ENCODE measurements around the gene SPIRE2.
"Not testable (repeated sequence)": the region's sequence is repeated elsewhere in the genome, so short reads cannot be mapped to it uniquely, and the experiment has no call there.

Gene SPIRE2

DNA sequence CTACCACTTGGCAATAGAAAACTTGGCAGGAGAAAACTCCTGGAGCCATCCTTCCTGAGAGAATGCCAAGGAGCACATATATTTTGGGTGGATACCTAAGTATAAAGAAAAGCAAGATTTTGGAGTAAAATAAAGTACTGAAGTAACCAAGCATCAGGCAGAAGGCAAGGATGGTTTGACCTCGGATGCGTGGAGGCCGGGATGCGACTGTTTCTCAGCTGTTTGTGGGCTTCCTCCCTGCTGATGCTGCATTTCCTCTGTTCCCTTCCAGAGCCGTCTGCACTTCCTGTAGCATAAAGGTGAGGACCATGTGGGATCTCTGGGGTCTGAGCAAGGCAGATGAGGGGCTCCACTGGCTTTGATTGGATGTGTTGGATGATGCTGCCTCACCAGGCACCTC is 39.6 kb downstream of the SPIRE2 start:
- DNase-seq, result no peak

DNA sequence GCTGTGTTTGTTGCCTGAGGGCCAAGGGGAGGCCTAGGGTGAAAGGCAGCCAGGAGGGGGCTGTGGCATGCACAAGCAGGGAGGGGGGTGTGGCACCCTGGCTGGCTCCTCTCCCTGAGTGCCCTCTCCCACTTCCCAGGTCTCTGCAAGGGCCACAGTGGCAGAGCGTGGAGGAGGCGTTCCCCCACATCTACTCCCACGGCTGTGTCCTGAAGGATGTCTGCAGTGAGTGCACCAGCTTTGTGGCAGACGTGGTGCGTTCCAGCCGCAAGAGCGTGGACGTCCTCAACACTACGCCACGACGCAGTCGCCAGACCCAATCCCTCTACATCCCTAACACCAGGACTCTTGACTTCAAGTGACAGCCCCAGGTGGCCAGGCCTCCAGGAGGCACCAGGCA is 41.6 kb downstream of the SPIRE2 start:
- DNase-seq, result no peak

DNA sequence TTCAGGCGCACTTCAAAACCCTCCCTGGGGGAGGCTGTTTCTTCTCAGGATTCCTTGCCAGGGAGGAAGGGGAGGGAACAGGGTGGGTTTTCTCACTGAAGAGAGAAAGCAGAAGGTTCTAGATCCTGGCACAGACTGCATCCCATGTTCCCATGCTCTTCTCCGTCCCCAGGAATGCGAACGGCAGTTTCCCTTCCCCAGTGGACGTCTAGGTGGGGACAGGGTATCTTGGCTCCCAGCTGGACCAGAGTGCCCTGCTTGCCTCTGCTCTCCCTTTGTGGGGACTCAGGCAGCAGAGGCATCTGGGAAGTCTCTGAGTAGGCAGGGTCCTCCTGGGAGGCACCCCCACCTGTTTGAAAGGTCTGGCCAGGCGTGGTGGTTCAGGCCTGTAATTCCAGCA is 42.2 kb downstream of the SPIRE2 start:
- no peak for DNase-seq

DNA sequence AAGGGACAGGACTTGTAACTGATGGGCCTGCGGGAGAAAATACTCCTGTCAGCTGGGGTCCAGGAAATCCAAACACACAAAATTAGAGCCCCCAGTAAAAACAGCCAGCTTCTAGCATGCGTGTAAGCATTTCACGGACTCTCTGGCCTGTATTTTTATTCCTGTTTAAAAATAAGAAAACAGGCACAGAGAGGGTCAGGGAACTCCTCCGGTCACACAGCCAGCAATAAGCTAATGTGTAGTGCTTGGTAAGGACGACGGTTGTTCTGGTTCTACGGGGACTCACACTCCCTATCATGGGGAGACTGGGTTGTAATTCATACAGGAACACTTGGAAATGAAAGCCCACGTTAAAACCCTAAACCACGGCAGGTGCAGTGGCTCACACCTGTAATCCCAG is 43.6 kb downstream of the SPIRE2 start:
- no peak for DNase-seq

DNA sequence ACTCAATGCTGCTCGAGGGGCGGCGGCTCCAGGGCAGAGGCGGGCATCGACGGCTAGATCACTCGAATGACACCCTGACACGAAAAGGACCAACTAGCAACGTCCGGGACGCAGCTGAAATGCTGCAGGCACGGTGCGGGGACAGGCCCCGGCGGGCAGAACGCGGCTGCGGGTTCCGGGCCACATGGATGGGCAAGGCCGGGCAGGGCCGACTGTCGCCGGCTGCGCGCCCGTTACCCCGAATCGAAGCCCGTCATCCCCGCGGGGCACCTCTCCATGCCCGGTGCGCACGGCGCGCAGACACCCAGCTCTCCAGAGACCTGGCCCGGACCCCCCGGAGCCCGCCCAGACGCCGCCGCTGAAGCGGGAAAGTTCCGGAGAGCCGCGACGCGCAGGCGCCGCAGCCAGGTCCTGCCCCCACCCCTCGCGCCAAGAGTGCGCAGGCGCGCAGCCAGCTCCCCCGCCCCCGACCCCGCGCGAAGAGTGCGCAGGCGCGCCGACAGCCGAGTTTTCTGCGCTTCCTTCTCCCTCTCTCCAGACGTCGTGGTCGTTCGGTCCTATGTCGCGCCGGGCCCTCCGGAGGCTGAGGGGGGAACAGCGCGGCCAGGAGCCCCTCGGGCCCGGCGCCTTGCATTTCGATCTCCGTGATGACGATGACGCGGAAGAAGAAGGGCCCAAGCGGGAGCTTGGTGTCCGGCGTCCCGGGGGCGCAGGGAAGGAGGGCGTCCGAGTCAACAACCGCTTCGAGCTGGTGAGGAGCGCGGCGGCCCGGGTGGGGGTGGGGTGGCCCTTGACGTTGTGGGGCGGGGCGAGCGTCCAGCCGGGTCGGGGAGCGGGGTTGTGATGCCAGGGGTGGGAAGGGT is 45.1 kb downstream of the SPIRE2 start, which contains the start of gene TCF25:
Gene TCF25, plus strand, starts transcription at position 484 of the 863 bp plus-strand sequence. Its CDS starts 76 bp downstream, at position 560.
- peak; percentile 83 for DNase-seq

DNA sequence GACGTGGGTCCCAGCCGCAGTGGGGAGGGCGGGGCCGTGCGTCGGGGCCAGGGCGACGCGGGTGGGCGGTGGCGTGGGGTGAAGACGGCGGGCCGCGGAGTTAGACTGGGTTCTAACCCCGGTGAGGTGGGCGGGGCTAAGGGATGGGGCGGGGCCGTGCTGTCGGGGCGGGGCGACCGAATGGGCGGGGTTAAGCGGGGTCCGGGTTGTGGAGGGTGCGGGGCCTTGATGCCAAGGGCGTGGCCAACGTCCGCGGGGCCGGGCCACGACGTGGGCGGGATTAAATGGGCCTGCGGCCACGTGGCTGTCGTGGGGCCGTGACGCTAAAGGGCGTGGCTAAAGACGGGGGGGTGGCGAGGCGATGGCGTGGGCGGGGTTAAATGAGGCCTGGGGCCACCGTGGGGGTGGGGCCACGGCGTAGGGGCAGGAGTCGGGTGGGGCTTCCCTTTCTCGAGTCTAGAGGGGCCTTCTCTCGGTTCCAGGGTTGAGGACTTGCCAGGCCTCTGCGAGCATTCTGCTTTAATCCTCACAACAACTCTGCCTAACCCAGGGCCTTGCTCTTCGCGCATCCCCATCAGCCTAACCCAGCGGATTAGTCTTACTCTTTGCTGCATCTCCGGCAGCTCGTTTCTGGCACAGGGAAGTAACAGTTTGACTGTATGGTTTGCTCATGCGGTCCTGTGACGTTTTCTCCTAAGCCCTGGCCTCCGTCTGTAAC is 45.9 kb downstream of the SPIRE2 start:
- peak; percentile 88 for DNase-seq

DNA sequence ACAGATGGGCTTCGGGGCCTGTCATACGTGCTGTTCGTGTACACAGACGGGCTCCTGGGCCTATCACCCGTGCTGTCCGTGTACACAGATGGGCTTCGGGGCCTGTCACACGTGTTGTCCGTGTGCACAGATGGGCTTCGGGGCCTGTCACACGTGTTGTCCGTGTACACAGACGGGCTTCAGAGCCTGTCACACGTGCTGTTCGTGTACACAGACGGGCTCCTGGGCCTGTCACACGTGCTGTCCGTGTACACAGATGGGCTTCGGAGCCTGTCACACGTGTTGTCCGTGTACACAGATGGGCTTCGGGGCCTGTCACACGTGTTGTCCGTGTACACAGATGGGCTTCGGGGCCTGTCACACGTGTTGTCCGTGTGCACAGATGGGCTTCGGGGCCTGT is 50.8 kb downstream of the SPIRE2 start:
- DNase-seq, result not testable (repeated sequence)

DNA sequence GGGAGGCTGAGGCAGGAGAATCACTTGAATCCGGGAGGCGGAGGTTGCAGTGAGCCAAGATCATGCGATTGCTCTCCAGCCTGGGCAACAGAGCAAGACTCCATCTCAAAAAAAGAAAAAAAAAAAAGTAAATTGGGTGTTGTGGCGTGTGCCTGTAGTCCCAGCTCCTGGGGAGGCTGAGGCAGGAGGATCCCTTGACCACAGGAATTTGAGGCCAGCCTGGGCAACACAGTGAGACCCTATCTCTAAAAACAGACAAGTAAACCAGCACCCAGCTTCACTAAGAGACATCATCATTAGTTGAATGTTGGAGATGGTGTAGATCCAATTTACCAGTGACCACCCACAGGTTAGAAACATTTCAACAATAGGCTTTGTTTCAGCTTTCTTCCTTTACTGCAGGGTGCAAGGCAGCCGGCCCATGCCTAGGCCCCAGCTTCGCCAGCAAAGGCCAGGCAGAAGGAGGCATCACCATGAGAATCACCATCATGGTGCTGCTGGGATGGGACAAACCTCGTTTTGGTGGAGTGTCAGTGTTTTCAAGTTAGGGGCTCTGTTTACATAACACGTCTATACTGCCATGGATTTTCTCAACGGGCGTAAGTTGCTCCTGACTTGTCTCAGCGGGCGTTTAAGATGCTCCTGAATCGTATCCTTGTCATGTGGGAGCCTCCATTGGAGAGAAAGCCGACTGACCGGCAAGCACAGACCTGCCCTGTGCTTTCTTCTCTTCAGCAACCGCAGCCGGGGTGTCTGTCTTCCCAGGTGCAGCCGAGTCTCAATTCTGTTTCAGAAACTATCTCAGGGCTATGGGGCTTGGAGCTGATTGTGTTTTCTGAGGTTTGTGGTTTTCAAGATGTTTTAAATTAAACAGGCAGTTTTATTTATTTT is 52.4 kb downstream of the SPIRE2 start:
- no peak for DNase-seq

DNA sequence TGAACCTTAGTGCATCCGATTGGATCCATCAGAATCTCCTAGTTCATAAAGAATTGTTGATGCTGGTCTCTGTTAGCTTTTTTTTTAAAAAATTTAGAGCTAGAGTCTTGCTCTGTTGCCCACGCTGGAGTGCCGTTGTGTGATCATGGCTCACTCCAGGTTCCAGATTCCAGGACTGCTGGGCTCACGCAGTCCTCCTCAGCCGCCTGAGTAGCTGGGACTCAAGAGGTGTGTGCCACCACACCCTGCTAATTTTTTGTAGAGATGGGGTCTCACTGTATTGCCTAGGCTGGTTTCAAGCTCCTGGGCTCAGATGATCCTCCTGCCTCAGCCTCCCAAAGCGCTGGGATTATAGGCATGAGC is 53.1 kb downstream of the SPIRE2 start:
- no peak for DNase-seq

DNA sequence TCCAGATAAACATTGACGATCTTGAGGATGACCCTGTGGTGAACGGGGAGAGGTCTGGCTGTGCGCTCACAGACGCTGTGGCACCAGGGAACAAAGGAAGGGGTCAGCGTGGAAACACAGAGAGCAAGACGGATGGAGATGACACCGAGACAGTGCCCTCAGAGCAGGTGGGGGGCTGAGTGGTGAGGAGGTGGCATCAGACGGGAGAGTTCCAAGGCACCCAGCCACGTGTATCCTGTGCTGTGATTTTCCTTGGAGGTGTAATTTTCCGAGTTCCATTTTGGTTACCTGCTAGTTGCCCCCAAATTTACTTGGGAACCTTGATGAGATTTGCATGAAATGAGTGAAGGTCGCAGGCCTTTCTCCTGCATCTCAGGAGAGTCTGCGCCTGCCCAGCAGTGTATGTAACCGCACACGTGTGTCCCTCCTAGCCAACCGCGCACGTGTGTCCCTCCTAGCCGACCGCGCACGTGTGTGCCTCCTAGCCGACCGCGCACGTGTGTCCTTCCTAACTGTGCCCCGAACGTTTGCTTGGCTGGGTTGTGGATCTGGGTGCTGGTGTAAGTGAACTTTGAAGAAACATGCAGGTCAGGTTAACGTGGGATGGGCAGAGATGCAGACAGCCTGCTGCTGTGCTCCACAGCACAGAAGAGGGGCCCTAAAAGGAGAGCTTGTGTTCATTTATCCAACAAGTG is 55.2 kb downstream of the SPIRE2 start:
- DNase-seq, result no peak

DNA sequence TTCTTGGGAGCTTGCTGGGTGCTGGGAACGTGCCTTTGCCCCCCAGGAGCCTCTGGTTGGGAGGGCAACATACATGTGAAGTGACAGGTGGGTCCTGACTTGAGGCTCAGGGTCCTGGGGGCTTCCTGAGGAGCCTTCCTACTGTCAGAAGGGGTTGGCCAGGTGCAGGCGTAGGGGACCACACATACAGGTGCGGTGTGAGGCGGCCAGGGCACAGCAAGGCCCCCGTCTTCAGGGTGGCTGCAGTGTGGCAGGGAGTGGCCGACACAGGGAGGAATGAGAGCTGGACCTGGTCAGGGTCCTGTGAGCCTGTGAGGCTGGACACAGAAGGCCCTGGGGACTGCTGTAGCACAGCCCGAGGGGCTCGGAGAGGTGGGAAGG is 55.8 kb downstream of the SPIRE2 start:
- no peak for DNase-seq

DNA sequence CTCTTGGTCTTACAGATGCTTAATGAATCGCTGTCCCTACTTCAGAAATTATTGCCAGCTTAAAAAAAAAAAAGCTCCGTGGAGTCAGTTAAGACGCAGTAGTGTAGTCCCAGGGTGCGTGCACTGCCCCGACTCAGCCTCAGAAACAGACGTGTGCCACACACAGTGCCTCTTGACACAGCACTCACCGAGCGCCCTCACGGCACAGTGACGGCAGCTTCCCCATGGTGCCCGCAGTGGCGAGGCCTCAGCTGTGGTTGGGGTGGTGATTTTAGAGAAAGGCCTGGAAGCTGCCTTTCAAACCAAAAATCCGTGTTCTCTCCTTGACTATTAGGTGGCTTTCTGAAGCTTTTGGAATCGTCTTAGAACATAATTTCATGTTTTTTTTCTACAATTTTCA is 59.0 kb downstream of the SPIRE2 start:
- DNase-seq, result no peak

DNA sequence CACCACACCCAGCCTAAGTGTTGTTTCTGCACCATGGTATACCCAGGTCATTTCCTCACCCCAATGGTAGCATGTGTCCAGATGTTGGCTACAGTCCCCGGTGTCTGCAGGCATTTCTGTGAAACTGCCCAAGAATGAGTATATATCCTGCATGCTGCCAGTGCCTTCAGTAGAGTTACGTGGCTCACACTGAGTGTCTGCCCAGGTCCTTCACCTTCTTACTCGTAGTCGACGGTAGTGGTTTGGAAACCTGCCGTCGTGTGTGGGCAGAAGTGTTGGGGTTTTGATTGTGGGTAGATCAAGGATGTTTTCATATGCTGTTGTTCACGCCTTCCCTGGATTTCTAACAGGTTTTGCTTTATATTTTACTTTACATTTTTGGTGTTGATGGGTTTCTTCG is 61.9 kb downstream of the SPIRE2 start:
- no peak for DNase-seq

DNA sequence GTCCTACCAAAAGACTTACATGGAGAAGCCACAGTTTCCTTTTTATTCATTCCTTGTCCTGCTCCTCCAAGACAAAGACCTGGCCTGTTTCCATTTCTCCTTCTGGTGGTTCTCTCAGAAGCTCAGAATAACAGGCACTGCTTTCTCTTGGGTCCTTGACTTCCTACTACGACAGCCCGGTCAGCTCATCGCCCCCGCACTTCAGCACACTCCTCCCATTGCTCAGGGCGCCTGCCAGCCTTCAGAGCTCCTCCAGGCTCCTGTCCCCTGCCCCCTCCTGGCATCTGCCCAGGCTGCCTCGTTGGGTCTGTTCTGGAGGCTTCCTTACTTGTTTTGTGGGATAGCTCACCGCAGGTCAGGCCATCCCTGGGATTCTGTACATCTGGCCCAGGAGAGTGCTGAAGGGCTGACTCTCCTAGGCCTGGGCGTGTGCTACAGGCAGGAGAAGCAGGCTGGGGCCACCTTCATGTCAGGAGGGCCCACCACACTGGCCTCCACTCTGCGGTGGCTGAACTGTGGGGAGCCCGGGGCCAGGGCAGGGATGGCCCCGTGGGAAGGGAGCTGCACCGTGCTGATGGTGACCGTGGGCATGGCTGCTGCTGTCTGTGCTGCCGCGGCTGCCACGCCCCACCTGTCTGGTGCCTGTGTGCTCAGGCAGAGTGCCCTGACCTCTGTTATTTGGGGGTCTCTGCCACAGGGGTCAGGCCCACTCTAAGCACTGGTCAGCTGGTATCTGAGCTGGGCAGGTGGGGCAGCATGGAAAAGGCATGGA is 62.8 kb downstream of the SPIRE2 start:
- DNase-seq, result no peak

DNA sequence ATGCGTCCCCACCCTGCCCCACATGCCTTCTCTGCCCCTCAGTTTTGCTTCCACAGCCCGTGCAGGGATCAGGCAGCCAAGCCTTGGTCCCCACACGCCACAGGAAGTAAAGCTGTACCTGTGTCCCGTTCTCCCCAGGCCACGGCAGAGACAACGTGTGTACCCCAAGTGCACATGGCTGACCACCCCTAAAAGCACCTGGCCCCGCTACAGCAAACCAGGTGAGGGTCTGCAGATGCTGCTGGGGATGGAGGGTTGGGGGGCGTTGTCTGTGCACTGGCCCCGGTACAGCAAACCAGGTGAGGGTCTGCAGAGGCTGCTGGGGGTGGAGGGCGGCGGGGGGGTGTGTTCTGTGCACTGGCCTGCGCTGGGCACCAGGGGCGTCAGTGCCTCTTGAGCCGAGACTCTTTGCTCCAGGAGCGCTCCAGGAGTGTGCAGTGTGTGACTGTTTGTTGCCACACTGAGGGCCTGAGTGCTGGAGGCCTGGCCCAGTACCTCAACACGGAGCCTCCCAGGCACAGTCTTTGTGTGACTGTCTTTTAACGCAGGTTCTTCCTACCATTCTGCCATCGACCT is 63.9 kb downstream of the SPIRE2 start:
- DNase-seq, result no peak

DNA sequence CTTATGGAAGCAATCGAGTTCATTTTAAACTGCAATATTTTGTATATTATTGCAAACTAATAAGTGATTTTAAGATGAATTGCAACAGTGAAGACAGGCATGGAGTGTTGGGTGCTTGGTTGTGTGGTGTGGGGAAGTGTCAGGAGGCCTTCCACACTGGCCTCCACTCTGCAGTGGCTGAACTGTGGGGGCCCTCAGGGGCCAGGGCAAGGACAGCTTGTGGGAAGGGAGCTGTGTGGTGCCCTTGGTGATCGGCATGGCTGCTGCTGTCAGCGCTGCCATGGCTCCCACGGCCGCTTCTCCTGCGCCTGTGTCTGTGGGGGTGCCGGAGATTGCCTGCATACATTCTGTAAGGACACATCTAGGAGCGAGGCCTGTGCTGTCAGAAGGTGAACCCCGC is 64.4 kb downstream of the SPIRE2 start:
- no peak for DNase-seq

DNA sequence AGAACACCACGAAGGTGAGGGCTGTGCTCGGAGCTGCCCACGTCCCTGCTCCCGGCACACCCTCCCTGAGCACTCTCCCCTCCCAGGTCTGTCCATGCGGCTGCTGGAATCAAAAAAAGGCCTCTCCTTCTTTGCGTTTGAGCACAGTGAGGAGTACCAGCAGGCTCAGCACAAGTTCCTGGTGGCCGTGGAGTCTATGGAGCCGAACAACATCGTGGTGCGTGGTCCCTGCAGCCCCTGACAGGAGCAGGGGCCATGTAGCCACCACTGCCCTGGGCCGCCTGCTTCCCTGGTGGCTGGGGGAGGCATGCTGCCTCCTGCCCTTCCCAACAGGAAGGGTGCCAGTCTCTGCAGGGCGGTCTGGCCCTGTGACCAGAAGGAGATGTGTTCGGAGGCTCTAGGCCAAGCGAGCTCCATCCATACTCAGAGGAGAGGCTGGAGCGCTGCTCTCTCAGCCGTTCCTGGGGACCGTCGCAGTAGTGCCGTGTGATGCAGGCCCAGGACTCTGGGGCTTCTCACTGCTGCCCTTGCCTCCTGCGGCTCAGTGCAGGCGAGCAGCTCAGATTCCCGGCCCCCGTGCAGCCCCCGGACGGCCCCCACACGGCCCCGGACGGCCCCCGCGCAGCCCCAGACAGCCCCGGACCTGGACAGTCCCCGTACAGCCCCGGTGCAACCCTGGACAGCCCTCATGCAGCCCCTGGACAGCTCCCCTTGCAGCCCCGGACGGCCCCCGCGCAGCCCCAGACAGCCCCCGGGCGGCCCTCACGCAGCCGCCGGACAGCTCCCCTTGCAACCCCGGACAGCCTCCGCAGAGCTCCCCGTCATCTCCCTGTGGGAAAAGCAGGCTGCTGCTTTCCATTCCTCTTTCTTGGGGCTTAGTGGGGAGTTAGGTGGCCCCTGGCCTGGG is 65.6 kb downstream of the SPIRE2 start:
- no peak for DNase-seq

DNA sequence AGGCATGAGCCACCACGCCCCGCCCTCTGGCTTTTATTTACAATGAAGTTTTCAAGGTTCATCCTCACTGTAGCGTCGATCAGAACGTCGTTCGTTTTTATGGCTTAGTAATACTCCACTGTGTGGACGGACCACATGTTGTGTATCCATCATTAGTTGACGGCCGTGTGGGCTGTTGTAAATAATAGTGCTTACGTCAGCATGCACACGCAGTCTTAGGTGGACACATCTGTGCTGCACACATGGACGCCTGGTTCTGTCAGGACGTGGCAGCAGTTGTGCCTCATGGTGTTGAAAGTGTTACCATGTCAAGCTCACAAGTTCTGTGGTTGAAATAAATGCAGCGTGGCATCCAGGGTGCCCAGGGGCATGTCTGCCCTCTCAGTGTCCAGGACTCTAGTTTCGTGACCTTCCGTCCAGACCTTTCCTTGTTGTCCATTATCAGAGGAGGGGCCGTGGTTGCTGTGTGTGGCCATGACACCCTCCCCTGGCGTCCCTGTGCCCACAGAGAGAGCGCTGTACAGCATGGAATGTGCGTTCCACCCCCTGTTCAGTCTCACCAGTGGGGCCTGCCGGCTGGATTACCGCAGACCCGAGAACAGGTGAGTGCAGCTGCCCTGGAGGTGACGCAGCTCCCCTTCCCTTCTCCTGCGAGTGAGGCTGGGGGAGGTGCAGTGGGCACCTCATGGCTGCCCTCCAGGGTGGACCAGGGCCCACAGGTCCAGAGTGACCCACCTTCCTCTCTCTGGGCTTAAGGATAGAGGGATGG is 67.4 kb downstream of the SPIRE2 start:
- no peak for DNase-seq

DNA sequence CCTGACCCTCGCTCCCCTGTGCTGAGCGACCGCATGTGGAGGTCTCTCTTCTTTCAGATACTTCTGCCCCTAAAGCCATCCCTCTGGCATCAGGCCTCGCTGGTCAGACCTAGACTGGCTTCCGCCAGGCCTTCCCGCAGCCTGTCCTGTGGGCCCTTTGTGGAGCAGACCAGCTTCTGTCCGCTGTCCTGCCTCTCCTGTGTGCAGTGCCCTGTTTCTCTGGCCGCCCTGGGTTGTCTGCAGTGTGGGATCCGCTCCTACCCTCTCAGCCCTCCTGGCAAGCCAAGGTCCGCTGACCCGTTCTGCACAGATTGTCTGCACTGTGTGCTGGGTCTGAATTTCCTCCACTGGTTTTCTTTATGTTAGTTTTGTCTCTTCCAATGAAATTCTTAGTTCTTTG is 68.9 kb downstream of the SPIRE2 start:
- DNase-seq, result no peak

Measured in NCI-H1092 (cell line).